ENCODE results near the gene MFSD1. TPM values are rescaled to one million over a fixed set of nuclear protein-coding genes. Genes with fewer than 3 reads are reported as not detected.

MFSD1 gene
- total RNA-seq, 4 donors from 2014 or later = 86.6 to 136 (median 96.2) TPM

DNA sequence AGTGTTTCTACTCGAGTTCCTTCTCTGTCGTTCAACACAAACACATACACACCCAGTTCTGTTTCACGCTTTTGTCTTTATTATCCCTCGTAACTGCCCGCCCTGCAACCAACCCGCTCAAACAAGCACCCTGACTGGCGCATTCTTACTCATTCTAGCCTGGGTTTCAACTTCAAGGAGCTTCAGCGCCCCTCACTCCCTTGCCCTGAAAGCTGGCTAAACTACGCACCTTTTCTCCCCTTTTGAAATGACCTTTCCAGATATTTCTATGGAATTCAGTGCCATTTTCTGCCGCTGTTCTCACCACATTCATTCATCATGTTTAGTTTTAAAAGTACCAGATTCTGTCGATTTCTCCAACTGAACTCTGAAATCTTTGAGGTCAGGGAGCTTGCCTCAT is 653 bp upstream of the MFSD1 start:
- H3K9me3 ChIP-seq = no peaks in the 10 kb centered on the region
- peak overlapping the region; percentile 44 to 71 (median 62) for H3K27ac ChIP-seq
- 18% methylated on average over 11 of the region's 11 CpGs for WGBS, 2 donors
- TF ChIP-seq, protein P1, sequence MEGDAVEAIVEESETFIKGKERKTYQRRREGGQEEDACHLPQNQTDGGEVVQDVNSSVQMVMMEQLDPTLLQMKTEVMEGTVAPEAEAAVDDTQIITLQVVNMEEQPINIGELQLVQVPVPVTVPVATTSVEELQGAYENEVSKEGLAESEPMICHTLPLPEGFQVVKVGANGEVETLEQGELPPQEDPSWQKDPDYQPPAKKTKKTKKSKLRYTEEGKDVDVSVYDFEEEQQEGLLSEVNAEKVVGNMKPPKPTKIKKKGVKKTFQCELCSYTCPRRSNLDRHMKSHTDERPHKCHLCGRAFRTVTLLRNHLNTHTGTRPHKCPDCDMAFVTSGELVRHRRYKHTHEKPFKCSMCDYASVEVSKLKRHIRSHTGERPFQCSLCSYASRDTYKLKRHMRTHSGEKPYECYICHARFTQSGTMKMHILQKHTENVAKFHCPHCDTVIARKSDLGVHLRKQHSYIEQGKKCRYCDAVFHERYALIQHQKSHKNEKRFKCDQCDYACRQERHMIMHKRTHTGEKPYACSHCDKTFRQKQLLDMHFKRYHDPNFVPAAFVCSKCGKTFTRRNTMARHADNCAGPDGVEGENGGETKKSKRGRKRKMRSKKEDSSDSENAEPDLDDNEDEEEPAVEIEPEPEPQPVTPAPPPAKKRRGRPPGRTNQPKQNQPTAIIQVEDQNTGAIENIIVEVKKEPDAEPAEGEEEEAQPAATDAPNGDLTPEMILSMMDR (IDR thresholded peaks at IDR 0.05) = no peak
- TF ChIP-seq POLR2A (IDR thresholded peaks at IDR 0.05) = no peak
- DNase-seq = peak; percentile 4 to 17
- no peaks in the 10 kb centered on the region for H3K36me3 ChIP-seq
- intact Hi-C loops (cut with DNase I) = no loop called here
- peak overlapping the region; percentile 4 to 69 (median 50) for H3K4me3 ChIP-seq (replicated peaks in 1 of 3)
- H3K4me1 ChIP-seq = peaks cover 10 to 16% of the 10 kb centered on the region in 2 donors
- no peaks in the 10 kb centered on the region for H3K27me3 ChIP-seq

DNA sequence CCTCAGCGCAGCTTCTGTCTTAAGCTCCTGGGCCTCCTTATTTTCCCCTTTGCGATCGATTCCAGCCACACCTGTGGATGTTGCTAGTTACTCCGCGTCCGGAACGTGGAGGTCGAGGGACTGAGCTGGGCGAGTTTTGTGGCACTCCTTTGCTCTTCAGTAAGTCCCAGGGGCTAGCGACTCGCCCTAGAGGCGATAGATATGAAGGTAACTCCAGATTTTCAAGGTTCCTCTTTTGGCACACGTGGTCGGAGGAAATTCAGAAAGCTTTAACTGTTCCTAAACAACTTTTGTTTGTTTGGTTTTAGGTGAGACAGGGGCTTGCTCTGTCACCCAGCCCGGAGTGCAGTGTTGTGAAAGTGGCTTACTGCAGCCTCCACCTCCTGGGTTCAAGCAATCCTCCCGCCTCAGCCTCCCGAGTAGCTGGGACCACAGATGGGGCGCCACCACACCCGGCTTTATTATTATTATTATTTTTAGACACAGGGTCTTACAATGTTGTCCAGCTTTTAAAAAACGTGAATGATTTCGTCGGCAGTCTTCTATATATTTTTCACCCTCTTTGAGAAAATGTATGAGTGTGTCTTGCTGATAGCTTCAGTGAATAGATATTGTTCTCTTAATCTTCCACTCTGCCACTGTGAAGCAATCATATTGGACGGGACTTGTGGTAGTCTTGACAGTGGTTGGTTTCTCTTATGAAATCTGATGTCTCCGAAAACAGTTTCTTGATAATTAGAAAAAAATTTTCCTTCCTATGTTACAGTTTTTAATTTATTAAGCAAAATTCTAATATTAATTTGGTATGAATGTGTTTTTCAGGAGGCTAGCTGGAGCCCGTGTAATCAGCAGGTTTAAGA is 785 bp downstream of the MFSD1 start:
- 29 to 32% methylated on average over 24 to 25 of the region's 25 CpGs for WGBS, 2 donors
- DNase-seq = peak in 1 of 2 donors; percentile 13
- Histone ChIP-seq H3K4me1 (peaks cover 10 to 16% of the 10 kb centered on the region in 2 donors), H3K36me3 (peaks cover 0 to 5% of the 10 kb centered on the region in 2 donors), H3K4me3 (replicated peaks in 1 of 3) (peak overlapping the region; percentile 4 to 69 (median 50)), H3K9me3 (no peaks in the 10 kb centered on the region), H3K27ac (peak overlapping the region in 2 of 3 donors; percentile 62 to 71), H3K27me3 (no peaks in the 10 kb centered on the region)
- no peak for TF ChIP-seq POLR2A (IDR thresholded peaks at IDR 0.05)
- TF ChIP-seq, protein P1 (IDR thresholded peaks at IDR 0.05) = no peak
- intact Hi-C loops (cut with DNase I) = no loop called here

DNA sequence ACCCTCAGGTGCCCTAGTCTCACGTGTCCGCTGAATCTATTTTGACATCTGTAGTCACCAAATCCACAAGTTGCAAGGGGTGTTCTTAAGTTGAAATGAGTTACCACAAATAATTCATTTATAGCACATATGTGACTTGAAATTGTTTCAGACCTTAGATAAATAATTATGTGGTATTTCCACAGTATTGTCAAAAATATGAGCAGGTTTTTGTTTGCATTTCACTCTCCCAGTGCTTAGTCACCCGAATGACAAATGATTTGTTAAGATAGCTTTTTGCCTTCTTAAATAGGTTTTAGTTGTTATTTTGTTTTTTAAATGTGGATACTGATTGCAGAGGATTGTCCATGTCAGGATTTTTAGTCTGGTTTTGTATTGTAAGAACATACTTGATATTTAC is 2.6 kb downstream of the MFSD1 start:
- H3K27ac ChIP-seq = no peak overlapping the region
- TF ChIP-seq, protein P1 (IDR thresholded peaks at IDR 0.05) = no peak
- TF ChIP-seq POLR2A (IDR thresholded peaks at IDR 0.05) = no peak
- WGBS, 2 donors = 79 to 85% methylated on average over 3 of the region's 3 CpGs
- H3K36me3 ChIP-seq = peaks cover 0 to 21% of the 10 kb centered on the region in 2 donors
- H3K4me3 ChIP-seq (replicated peaks in 1 of 3) = no peak overlapping the region
- H3K4me1 ChIP-seq = peaks cover 10 to 16% of the 10 kb centered on the region in 2 donors
- DNase-seq = no peak
- H3K27me3 ChIP-seq = no peaks in the 10 kb centered on the region
- H3K9me3 ChIP-seq = no peaks in the 10 kb centered on the region
- intact Hi-C loops (cut with DNase I) = no loop called here

DNA sequence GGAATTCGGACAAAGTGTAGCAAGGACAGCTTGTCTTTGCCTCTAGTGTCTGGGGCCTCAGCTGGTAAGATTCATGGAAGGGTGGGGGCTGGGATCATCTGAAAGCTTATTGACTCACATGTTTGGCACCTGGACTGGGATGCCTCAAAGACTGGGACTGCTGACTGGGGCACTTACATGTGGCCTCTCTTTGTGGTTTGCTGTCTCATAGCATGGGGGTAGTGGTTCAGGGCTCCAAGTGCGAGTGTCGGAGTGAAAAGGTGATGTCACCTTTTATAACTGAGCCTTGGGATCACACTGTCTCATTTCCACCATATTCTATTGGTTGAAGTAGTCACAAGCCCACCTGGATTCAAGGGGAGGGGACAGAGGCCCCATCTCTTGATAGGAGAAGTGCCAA is 6.8 kb downstream of the MFSD1 start:
- Histone ChIP-seq H3K36me3 (peaks cover 9 to 35% of the 10 kb centered on the region in 2 donors), H3K27ac (no peak overlapping the region), H3K4me3 (replicated peaks in 1 of 3) (no peak overlapping the region), H3K27me3 (no peaks in the 10 kb centered on the region), H3K4me1 (no peaks in the 10 kb centered on the region), H3K9me3 (no peaks in the 10 kb centered on the region)
- DNase-seq = no peak
- no peak for TF ChIP-seq POLR2A (IDR thresholded peaks at IDR 0.05)
- TF ChIP-seq, protein P1 (IDR thresholded peaks at IDR 0.05) = no peak
- 89 to 90% methylated on average over 3 of the region's 3 CpGs for WGBS, 2 donors
- intact Hi-C loops (cut with DNase I) = no loop called here

DNA sequence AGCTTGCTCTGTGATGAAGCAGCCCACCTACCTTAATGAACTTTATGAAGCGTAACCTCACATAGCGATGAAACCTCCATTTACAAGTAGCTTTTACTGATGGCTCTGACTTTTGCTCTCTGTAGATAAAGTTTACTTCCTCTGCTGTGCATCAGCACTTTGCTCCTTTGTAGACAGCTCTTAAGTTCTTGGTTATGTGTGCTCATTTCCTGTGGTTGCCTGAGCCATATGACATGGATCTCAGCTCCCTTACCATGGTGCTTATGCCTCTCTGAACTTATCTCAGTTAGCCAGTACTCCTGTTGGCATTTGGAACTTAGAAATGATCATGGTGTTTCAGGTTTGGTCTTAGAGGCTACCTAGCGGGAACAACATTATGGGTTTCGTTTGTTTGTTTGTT is 7.8 kb downstream of the MFSD1 start:
- H3K27ac ChIP-seq = no peak overlapping the region
- no peaks in the 10 kb centered on the region for H3K4me1 ChIP-seq
- no peaks in the 10 kb centered on the region for H3K9me3 ChIP-seq
- H3K4me3 ChIP-seq (replicated peaks in 1 of 3) = no peak overlapping the region
- H3K36me3 ChIP-seq = peaks cover 16 to 43% of the 10 kb centered on the region in 2 donors
- 95 to 96% methylated on average over 4 of the region's 4 CpGs for WGBS, 2 donors
- intact Hi-C loops (cut with DNase I) = no loop called here
- TF ChIP-seq POLR2A (IDR thresholded peaks at IDR 0.05) = no peak
- TF ChIP-seq, protein P1 (IDR thresholded peaks at IDR 0.05) = no peak
- no peaks in the 10 kb centered on the region for H3K27me3 ChIP-seq
- DNase-seq = no peak

Data from thyroid gland (tissue), 4 donors.